Activated T-cell treated with anti-CD3 and anti-CD28 coated beads for 1 hour (primary cell): ENCODE results near the gene PDLIM7.

ENCODE experiments used
- DNase-seq: peaks from one replicate; pipeline ENCODE4 v3.0.0-alpha.2; 2020; ENCODE audit warnings: low read depth

PDLIM7 gene

GRCh38 chr5:177507596-177508220 lies 10.3 kb upstream of the PDLIM7 start:
- no peak for DNase-seq

- DNase-seq, result no peak
Observed at GRCh38 chr5:177507165-177507564, 9.8 kb upstream of the PDLIM7 start.

GRCh38 chr5:177505075-177505474 lies 7.7 kb upstream of the PDLIM7 start:
- no peak for DNase-seq

GRCh38 chr5:177504086-177505056 lies 7.0 kb upstream of the PDLIM7 start:
- DNase-seq, result no peak

- no peak for DNase-seq
Observed at GRCh38 chr5:177503351-177504085, 6.1 kb upstream of the PDLIM7 start.

- DNase-seq, result no peak
Observed at GRCh38 chr5:177502886-177503285, 5.5 kb upstream of the PDLIM7 start.

- DNase-seq, result no peak
Observed at GRCh38 chr5:177501874-177502678, 4.7 kb upstream of the PDLIM7 start.

GRCh38 chr5:177500685-177501522 lies 3.5 kb upstream of the PDLIM7 start:
- peak; percentile 86 for DNase-seq

GRCh38 chr5:177499842-177500241 lies 2.4 kb upstream of the PDLIM7 start:
- DNase-seq, result no peak

- no peak for DNase-seq
Observed at GRCh38 chr5:177498013-177498787, 796 bp upstream of the PDLIM7 start.

GRCh38 chr5:177496727-177497291 lies 595 bp downstream of the PDLIM7 start:
- no peak for DNase-seq

- no peak for DNase-seq
Observed at GRCh38 chr5:177496070-177496726, 1.2 kb downstream of the PDLIM7 start.

- no peak for DNase-seq
Observed at GRCh38 chr5:177495243-177496060, 2.0 kb downstream of the PDLIM7 start.

- no peak for DNase-seq
Observed at GRCh38 chr5:177494346-177495195, 2.8 kb downstream of the PDLIM7 start.

- DNase-seq, result no peak
Observed at GRCh38 chr5:177493795-177494345, 3.5 kb downstream of the PDLIM7 start.

GRCh38 chr5:177492841-177493240 lies 4.6 kb downstream of the PDLIM7 start:
- no peak for DNase-seq
